PFSK-1 (cell line): ENCODE measurements around the gene TMEM209.

Experiments used
- FOXP2 ChIP-seq: optimal IDR thresholded peaks from 2 replicates; pipeline ENCODE3; 2011; ENCODE audit warnings: borderline replicate concordance, control low read depth, inconsistent platforms; ENCODE audit not compliant: insufficient read depth; ENCODE audit errors: extremely low read length, extremely low read depth
- POLR2AphosphoS5 ChIP-seq: IDR thresholded peaks from 2 replicates; pipeline ENCODE4 v1.6.1; 2012; ENCODE audit warnings: low read depth, mild to moderate bottlenecking, control low read depth, low read length, moderate library complexity
- REST ChIP-seq, 2 experiments: IDR thresholded peaks; 2 replicates each; pipeline versions ENCODE4 v1.6.1 to v1.8.0; 2011 to 2012; ENCODE audit warnings: low read depth in 2 of 2, low read length in 2 of 2, control low read depth in 1 of 2, inconsistent platforms in 1 of 2, mild to moderate bottlenecking in 1 of 2, moderate library complexity in 1 of 2; ENCODE audit not compliant: insufficient read depth in 1 of 2
- SIN3A ChIP-seq: IDR thresholded peaks from 2 replicates; pipeline ENCODE4 v1.6.1; 2012; ENCODE audit warnings: mild to moderate bottlenecking, low read length, moderate library complexity, borderline replicate concordance; ENCODE audit not compliant: insufficient read depth
- TAF1 ChIP-seq: IDR thresholded peaks from 2 replicates; pipeline ENCODE4 v1.6.1; 2012; ENCODE audit warnings: low read length, control low read depth, borderline replicate concordance; ENCODE audit not compliant: insufficient read depth

The TMEM209 gene

DNA sequence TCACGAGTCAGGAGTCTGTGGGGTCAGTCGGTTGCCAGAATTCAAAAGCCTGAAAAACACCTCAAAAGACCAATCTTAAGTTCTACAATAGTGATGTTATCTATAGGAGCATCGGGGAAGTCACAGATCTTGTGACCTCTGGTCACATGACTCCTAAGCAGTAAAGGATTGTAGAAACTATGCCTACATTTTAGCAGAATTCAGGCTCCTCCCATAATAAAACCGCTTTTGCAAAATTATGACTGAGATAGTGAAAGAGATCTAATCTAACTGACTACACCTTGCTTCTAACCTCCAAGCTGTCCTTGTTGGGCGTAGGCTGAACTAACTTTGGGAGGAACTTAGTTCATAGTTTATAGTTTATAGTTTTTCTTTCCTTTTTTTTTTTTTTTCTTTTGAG is 19.0 kb upstream of the TMEM209 start:
- TF ChIP-seq FOXP2 (no peak), SIN3A (no peak), REST (IDR thresholded peaks at IDR 0.05; ENCODE audit: insufficient read depth in 1 of 2, low read depth in 2 of 2, low read length in 2 of 2) (no peak)

DNA sequence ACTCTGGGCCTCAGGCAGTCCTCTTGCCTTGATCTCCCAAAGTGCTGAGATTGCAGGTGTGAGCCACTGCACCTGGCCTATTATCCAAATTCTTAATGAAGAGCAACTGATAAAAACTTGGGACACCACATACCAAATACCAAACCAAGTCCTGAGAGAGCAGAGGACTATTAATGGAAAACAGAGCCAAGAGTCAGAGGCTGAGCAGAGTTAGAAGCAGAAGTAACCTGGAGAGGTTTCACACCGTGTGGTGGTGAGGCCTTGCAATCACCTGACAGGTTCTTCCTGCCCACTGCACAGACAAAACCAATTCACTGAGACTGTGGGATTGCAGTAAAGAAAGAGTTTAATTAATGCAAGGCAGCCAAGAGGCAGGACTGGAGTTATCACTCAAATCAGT is 18.4 kb upstream of the TMEM209 start:
- TF ChIP-seq REST (IDR thresholded peaks at IDR 0.05; ENCODE audit: insufficient read depth in 1 of 2, low read depth in 2 of 2, low read length in 2 of 2) (no peak), POLR2AphosphoS5 (no peak), FOXP2 (no peak), SIN3A (no peak), TAF1 (no peak)

DNA sequence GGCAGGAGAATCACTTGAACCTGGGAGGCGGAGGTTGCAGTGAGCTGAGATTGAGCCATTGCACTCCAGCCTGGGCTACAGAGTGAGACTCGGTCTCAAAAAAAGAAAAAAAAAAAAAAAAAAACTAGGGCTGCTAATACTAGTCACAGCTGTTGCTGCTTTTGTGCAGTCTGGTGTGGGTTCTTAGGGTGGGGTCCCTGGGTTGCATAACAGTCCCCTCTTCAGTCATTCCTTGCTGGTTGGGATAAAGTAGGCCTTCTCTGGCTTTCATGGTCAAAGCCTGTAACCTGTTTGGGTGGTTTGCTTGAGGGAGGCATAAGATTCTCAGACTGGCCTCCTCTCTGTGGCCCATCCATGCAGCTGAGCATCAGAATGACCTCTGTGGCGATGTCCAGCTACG is 16.5 kb upstream of the TMEM209 start:
- TF ChIP-seq REST (IDR thresholded peaks at IDR 0.05; ENCODE audit: insufficient read depth in 1 of 2, low read depth in 2 of 2, low read length in 2 of 2) (no peak), SIN3A (no peak), TAF1 (no peak), FOXP2 (no peak), POLR2AphosphoS5 (no peak)

DNA sequence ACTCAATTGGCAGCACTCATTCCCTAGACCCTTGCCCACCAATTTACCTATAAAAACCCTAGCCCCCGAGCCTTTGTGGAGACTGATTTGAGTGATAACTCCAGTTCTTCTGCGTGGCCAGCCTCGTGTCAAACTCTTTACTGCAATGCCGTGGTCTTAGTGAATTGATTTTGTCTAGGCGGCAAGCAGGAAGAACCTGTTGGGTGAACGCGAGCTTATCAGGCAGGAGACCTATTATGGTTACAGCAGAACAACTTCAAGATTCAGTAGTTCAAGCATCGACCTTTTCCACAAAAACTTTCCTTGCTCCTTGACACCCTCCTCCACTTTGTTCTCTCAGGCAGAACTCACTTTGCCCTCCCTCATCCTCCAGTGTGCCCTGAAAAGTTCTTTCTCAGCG is 14.7 kb upstream of the TMEM209 start:
- no peak for TF ChIP-seq REST (IDR thresholded peaks at IDR 0.05; ENCODE audit: insufficient read depth in 1 of 2, low read depth in 2 of 2, low read length in 2 of 2)
- no peak for TF ChIP-seq SIN3A
- TF ChIP-seq FOXP2: no peak

DNA sequence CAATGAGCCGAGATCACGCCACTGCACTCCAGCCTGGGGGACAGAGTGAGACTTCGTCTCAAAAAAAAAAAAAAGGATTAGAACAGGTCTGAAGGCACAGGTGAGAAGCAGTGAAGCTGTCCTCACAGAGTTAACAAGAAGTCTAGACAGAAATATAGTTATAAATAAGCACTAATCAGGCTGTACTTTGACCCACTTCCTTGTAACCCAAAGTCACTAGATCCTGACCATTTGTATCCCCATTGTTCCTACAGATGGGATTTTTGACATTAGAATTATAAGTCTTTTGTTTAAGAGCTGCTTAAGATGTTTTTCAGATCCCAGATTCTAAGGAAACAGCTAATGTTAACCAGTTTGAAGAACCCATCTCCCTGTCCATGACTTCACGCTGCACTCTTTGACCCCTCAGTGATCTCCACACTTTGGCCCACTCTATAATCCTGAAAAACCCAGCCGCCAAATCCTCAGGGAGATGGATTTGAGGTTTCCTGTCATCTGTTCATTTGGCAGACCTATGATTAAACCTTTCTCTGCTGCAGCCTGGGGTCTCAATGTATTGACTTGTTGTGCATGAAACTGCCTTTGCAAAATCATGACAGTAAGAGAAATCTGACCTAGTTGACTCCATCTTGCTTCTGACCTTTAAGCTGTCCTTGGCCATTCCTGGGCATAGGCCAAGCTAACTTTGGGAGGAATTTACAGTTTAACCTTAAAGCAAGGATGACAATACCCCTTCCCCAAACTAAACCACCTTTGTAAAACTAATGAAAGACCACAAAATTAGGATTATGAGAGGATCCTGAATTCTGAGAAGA is 13.8 kb upstream of the TMEM209 start:
- TF ChIP-seq SIN3A: no peak
- no peak for TF ChIP-seq REST (IDR thresholded peaks at IDR 0.05; ENCODE audit: insufficient read depth in 1 of 2, low read depth in 2 of 2, low read length in 2 of 2)
- no peak for TF ChIP-seq FOXP2
- no peak for TF ChIP-seq POLR2AphosphoS5
- no peak for TF ChIP-seq TAF1
